Stimulated activated CD4-positive, alpha-beta T cell treated with anti-CD3 and anti-CD28 coated beads, Interleukin-15, amount 100 ng/mL, for 1 hour (primary cell): Measurements from ENCODE around the gene TAS1R1.

ENCODE experiments used
- DNase-seq, 2 donors: peaks; one replicate each; pipeline ENCODE4 v3.0.0-alpha.2; 2020; ENCODE audit warnings: low read depth in 1 of 2, low spot score in 1 of 2

TAS1R1 gene

DNA sequence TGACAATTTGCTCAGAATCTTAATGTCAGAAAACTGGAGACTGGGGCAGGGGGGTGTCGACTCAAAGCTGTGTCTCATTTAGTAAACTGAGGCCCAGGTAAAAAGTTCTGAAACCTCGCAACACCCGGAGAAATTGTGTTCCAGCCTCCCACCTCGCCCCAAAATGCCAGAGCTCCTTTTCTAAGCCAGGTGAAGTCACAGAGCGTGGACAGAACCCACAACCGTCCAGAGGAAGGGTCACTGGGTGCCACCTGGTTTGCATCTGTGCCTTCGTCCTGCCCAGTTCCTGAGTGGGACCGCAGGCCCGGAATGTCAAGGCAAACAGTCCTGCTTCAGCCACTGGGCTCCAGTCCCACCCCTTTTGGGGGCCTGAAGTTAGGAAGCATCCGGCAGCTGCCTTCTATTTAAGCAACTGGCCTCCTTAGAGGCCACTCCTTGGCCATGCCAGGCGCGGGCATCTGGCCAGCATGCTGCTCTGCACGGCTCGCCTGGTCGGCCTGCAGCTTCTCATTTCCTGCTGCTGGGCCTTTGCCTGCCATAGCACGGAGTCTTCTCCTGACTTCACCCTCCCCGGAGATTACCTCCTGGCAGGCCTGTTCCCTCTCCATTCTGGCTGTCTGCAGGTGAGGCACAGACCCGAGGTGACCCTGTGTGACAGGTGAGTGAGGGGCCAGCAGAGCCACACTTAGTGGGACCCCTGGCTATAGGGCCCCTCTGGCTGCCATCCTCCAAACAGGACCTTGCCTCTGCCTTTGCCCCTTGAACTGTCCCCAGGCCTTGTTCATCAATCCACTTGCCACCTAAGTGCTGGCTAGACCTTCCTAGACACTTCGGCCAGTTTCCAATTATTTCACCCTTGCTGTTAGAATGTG, at the start of gene TAS1R1:
TAS1R1 (plus strand) TSS at position 401 of the 872 bp plus-strand sequence; CDS start at position 468, 67 bp downstream.
- no peak for DNase-seq

DNA sequence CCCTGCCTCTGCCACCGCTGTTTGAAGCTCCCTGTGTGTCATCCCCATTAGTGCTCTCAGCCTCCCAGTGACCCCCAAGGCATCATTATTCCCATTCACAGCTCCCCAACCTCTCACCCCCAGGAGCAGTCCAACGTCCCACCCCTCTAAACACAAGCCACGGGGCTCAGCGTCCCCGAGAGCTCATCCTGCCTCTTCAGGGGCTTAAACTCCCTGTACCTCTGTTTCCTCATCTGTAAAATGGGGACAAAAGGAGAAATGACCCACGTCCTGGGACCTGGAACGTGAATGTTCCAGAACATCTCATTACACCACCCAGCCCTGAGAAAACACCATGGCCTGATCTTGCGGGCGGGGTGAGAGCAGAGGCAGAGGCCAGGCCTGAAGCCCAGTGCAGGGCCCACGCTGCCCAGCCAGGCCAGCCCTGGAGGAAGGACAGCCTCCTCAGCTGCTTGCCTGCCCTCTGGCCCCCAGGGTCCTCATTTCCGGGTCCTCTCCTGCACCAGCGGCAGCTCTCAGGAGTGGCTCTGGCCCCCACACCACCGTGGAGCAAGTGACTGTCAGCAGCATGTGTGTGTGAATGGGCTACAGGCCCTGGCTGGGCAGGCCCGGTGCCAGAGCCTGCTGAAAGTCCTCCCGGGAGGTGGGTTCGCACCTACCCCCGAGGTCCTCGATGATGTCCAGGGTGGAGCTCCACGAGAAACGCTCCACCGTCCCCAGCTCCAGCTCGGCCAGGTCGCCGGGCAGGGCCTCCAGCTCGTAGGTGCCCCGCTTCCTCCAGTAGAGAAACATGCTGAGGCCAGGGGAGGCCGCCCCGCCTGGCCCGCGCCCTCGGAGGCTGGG, 49.5 kb upstream of the TAS1R1 start:
- no peak for DNase-seq

DNA sequence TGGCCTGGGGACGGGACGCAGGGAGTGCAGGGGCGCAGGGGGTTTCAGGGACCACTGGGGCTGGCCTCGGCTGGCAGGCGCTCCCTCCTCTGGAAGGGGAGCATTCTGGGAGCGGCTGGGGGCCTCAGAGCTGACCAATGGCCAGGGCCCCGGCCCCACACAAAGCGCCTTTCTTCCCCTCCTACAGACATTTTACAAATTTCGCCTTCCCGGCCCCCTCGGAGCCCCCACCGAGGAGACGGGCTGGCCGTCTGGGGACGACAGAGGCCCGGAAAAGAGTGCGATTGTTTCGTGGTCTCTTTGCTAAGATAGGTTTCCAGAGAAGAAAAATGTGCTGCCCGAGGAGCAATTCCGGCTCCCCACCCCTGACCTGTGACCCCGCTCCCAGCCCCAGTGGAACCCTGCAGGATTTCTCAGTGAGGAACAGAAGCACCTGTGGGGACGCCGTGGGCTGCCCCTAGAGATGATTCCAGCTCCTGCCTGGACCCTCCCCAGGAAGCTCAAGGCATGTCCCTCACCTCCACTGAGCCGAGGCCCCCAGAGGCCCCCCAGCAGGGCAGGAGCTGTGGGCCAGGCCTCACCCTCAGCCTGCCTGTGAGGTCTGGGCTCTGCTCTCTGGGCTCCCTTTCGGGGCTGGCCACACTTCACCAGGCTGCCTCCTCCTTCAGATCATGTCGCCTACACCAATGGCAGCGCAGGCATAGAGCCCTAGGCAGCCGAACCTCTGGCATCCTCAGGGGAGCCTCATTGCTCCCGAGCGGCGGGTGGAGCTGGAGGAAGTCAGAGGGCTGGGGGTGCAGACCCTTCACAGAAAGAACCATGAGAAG, 48.7 kb upstream of the TAS1R1 start:
- no peak for DNase-seq

DNA sequence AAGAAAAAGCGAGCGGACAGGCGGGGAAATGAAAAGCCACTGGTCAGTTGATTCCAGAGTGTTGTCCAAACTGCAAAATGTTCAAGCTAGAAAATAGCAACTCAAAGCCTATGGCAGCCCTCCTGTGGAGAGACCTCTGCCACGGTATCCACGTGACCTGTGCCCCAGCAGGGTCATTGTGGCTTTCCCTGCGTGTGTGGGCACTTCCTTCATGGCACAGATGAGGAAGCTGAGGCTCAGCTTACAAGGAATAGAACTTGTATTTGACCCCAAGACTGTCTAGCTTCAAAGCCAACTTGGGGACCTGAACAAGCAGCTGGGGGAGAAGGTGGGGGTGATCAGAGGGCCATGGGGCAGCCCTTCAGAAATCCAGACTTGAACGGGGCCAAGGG, 48.1 kb upstream of the TAS1R1 start:
- no peak for DNase-seq

DNA sequence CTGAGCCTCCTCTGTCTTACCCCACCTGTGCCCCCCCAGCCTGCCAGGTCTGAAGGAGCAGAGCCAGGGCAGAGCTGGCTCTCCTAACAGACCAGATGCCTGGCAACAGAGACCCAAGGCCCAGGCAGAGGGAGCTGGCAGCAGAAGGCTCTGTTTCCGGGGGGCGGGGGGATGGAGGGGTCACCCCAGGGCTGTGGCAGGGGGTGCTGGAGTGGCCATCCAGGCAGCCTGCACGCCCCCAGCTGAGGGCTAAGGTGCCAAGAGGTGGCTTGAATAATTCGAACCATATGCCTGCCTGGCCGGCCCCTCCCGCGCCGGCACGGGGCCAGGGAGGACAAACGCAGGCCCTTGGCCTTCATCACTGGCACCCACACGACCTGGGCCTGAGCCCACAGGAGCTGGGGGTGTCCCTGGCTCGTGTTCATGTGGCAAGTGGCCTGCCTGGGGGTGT, 47.6 kb upstream of the TAS1R1 start:
- DNase-seq, result no peak

DNA sequence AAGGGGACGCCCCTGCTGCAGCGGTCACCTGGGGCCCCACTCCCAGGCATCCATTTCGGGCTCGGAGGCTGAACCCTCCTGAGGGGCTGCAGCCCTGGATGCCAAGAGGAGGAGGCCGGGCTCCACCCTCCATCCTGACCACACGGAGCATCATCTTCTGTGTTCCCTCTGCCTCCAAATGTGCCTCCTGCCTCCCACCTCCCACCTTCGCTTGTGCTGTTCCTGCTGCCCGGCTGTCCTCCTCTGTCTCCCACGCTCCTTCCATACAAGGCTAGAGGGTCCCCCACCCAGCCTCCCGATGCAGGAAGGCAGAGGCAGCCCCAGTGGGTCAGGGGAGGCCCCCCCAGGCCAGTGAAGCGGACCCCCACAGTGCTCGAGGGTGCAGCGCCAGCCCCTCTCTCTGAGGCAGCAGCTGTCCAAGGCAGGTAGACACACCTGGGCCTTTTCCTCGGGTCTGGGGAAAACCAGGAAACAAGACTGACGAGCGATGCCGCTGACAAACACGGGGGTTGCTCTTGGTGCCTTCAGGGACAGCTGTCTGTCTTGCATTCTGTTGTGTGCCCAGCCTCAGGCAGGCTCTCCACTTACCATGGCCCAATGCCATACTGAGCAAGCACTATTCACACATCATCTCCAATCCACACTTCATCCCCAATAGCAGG, 46.8 kb upstream of the TAS1R1 start:
- no peak for DNase-seq

DNA sequence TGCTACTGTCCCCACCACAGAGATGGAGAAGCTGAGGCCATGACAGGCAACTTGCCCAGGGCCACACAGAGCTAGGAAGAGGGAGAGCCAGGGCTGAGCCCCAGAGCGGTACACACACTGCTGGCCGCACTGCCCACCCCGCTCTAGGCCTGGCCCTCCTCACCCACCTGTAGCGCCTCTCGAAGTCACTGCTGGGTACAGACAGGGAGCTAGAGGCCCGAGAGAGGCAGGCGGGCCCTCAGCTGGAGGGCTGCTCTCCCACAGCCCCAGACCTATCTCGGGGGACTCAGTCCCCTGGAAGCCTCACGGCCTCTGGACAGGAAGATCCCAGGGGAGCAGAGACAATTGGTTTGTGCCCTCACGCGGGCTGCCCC, 46.3 kb upstream of the TAS1R1 start:
- DNase-seq, result no peak

DNA sequence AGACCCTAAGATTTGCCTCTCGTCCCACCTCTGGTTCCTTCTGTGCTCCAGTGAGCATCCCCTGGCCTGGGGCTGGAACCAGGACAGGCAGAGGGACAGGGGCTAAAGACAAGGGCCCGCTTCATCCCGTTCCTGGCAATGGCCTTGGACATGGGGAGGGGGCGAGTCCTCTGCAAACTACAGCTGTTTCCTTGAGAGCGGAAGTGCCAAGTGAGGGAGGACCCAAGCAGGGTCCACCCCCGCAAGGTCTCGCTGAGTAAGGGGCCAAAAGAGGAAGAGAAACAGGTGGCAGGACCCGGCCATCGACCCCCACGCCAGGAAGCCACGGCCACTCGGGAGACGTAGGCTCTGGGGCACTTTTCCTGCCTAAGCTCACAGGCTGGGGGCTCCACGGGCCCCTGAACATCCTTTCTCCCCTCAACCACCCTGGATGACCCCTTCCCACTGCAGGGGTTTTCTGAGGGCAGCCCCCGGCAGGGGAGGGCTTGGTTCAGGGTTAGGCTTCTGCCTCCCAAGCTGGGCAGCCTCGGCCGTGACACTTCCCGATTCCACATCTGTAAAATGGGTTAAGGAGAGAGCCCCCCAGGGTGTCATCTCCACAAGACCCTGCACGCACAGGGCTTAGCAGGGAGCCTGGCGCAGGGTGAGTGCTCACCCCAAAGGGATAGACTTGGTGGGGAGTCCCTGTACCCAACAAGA, 45.7 kb upstream of the TAS1R1 start:
- no peak for DNase-seq

DNA sequence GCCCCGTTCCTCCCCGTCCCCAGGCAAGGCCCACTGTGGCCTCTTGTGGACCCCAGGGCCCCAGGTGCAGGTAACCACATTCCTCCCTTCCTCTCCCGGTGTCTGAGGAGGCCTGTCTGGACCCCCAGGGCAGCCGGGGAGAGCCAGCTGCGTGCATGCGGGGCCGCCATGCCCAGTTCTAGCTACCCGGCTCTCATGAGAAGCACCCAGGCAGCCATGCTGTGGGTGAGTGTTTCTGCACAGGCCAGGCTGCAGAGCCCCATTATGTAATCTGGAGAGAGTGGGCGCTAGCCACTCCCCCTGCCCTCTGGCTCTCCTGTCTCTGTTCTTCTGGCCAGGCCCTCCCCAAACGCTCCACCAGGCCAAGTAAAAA, 45.2 kb upstream of the TAS1R1 start:
- no peak for DNase-seq

DNA sequence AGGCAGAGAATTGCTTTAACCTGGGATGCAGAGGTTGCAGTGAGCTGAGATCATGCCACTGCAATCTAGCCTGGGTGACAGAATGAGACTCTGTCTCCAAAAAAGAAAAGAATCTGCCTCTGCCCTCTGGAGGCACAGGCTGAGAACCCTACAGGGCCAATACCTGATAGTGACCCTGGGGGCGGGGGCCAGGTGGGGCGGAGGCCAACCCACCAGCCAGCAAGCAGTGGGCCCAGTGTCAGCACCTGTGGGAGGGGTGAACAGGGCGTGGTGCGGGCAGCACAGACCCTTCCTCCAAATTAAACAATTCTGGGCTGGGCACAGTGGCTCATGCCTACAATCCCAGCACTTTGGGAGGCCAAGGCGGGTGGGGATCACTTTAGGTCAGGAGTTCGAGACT, 44.6 kb upstream of the TAS1R1 start:
- DNase-seq, result no peak

DNA sequence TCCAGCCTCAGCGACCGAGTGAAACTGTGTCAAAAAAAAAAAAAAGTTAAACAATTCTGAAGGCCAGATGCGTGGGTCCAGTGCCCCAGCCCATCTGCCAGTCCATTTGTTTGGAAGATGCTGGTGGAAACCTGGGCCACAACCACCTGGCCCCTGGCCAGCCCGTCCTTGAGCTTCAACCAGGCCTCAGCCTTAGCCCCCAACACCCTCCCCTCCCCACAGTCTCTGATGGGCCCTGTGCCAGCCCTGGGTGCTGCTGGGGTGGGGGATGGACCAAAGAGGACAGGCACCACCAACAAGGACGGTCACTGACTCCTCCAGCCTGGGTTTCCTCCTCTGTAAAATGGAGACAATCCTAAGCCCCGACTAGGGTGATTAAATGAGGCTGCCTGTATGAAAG, 44.1 kb upstream of the TAS1R1 start:
- DNase-seq, result no peak

DNA sequence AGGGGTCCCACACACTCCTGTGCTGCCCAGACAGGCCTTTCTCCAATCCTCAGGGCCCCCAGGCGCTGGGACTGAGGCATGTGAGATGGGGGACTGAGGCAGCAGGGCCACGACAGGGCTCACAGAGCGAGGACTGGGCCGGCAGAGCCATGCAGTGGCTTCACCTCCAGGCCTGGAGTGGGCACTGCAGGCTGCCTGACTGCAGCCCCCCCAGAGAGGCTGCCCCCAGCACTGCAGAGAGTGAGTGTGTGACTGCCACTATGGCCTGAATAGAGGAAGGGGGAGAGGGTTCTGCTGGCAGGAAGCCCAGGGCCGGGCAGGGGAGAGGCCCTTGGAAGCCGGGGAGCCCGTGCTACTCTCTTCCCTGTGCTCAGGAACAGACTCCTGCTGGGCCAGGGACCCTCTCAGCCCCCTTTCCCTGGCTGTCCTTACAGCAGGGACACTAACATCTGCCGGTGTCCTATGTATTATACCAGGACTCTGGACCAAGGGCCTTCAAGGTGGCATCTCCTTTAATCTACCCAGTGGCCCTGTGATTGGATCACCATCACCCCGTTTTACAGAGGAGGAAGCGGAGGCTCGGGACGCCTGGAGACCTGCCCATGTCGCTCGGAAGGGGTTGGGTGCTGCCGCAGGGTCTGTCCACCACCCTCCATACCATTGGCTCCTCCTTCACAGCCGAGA, 43.4 kb upstream of the TAS1R1 start:
- DNase-seq, result no peak

DNA sequence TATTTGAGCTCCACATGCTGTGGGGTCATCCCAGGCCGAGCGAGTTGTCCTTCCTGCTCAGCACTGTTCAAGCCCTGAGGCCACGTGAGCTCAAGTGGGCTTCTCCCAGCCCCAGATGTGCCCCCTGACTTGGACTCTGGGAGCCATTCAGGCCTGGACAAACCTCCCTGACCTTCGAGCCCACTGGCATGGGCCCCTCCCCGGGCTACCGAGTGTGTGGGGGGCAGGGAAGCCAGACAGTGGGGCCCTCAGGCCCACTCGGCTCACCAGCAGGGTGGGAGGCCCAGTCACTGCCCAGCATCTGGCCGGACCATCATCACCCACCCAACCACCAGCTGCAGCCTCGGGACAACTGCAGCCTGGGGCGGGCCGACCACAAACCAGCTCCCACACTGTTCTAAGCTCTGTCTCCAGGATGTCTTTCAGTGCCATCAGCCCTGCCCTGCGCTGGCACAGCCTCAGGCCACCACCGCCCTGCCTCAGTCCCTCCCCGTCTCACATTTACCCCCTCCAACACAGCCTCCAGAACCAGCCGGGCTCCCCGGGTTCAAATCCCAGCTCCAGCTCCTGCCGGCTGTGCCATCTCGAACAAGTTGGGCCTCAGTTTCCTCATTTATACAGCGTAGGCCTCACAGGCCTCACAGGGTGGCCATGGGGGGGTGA, 42.7 kb upstream of the TAS1R1 start:
- DNase-seq, result no peak

DNA sequence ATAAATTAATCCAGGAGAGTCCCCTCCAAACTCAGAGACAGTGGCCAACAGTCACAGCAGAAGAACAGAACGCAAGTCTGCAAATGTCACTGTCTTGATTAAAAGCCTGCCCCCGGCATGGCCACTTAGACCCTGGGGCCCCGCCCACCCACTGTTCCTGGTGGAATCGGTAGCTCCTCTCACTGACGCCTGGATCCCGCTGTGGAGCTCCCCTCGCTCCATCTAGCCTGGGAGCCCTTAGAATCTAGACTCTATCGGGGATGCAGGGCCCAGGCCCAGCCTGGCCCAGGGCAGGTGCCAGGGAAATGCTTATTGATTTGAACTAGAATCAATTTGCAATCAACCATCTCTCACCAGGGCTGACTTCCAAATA, 42.2 kb upstream of the TAS1R1 start:
- DNase-seq, result no peak

DNA sequence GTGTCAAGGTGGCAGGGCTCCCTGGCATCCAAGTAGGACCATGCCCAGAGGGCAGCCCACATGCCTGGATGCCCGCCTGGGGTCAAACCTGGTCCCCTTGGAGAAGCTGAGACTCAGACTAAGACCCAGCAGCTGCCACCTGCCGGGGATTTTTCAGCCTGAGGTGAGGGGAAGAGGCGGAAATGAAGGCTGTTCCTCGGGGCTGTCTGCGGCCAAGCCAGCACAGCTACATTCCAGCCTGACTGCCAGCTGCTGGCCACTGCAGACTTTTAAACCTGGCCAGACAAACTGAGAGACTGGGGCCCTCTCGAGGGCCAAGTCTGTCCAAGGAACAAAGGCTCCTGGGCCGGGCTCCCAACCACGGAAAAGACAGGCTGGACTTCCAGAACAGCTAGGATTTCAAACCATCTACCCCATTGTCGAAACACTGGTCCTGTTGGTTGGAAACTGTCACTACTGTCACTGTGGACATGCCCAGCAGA, 41.7 kb upstream of the TAS1R1 start:
- no peak for DNase-seq

DNA sequence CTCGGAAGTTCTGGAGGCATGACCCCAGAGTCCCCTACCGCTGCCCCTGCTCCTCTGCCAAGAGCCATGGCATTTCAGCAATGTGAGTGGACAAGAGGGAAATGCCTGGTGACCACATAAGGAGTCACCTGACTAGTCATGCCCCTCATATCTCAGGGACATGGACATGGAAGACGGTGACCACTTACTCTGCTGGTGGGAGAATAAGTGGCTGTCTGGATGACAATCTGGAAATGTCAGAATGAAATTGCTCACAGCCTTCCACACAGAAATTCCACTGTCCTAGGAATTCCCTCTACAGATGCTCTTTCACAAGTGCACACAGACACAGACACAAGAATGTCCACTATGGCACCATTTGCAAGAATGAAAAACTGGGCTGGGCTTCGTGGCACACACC, 39.3 kb upstream of the TAS1R1 start:
- no peak for DNase-seq

DNA sequence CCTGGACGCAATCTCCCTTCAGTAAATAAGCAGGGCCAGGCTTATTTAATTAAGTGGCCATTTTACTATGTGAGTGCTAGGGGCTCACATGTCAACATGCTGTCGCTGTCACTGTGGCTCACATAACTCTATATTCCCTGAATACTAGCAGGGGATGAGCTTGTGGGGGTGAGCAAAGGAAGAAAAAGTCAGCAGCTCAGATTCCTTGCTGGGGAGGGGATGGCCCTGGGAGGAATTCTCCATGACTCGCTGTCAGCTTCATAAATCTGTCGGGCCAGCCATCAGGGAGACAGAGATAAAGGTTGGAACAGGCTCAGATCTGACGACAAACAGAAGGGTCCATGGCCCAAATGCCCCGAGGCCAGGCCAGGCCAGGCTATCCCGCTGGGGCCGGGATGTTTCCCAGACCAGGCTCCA, 37.7 kb upstream of the TAS1R1 start:
- DNase-seq, result no peak

DNA sequence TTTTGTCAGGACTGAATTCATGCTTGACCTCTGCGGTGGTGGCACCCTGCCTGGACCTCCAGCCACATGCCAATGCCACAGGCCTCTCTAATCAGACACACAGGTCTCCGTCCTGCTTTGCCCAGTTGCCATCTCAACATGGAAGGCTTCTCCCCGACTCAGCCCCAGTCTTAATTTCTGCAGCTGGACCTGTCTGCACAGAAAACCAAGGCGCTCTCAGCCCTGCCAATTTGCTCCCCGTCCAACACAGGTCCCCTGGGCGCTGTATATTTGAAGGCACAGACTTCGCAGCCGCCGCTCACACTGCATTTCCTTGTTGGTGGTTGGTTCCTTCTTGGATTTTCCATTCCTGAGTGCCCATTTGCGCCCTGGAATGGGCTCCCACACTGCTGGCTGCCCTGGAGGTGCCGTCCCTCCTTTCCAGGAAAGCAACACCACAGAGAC, 35.6 kb upstream of the TAS1R1 start:
- DNase-seq, result no peak
